ENCODE measurements around the gene POLR2H.
A peak's percentile ranks its signal among the peaks of the same experiment; 100 is the strongest.

The POLR2H gene

GRCh38 chr3:184346480-184347190 is 14.9 kb upstream of the POLR2H start:
- no peaks in the 10 kb centered on the region for H3K27me3 ChIP-seq (ENCODE audit: control insufficient read depth, insufficient read depth, low read length)
- H3K27ac ChIP-seq, result no peak overlapping the region
- H2AFZ ChIP-seq, result no peak overlapping the region
- no peaks in the 10 kb centered on the region for H3K9me3 ChIP-seq (ENCODE audit: control insufficient read depth, low read length)
- H3K4me3 ChIP-seq (ENCODE audit: low read depth, low read length), result no peak overlapping the region
- peaks cover 16% of the 10 kb centered on the region for H3K79me2 ChIP-seq
- H3K4me1 ChIP-seq, result peaks cover 14% of the 10 kb centered on the region
- TF ChIP-seq CTCF (IDR thresholded peaks at IDR 0.05), result no peak
- no peak overlapping the region for H3K4me2 ChIP-seq (ENCODE audit: low read length)
- no peak overlapping the region for H3K9ac ChIP-seq
- no peaks in the 10 kb centered on the region for H3K36me3 ChIP-seq (ENCODE audit: control insufficient read depth, insufficient read depth, low read length)

GRCh38 chr3:184347321-184348056 is 14.0 kb upstream of the POLR2H start:
- no peak overlapping the region for H2AFZ ChIP-seq
- no peak for TF ChIP-seq CTCF (IDR thresholded peaks at IDR 0.05)
- peak overlapping the region; percentile 7 for H3K4me3 ChIP-seq (ENCODE audit: low read depth, low read length)
- no peaks in the 10 kb centered on the region for H3K36me3 ChIP-seq (ENCODE audit: control insufficient read depth, insufficient read depth, low read length)
- no peak overlapping the region for H3K9ac ChIP-seq
- no peaks in the 10 kb centered on the region for H3K27me3 ChIP-seq (ENCODE audit: control insufficient read depth, insufficient read depth, low read length)
- no peaks in the 10 kb centered on the region for H3K9me3 ChIP-seq (ENCODE audit: control insufficient read depth, low read length)
- peaks cover 14% of the 10 kb centered on the region for H3K4me1 ChIP-seq
- H3K27ac ChIP-seq, result peak overlapping the region; percentile 26
- H3K4me2 ChIP-seq (ENCODE audit: low read length), result no peak overlapping the region
- peaks cover 10% of the 10 kb centered on the region for H3K79me2 ChIP-seq

- Histone ChIP-seq H3K9me3 (ENCODE audit: control insufficient read depth, low read length) (no peaks in the 10 kb centered on the region), H3K9ac (no peak overlapping the region), H3K4me2 (ENCODE audit: low read length) (no peak overlapping the region), H2AFZ (no peak overlapping the region), H3K36me3 (ENCODE audit: control insufficient read depth, insufficient read depth, low read length) (no peaks in the 10 kb centered on the region), H3K4me3 (ENCODE audit: low read depth, low read length) (peak overlapping the region; percentile 7), H3K27me3 (ENCODE audit: control insufficient read depth, insufficient read depth, low read length) (no peaks in the 10 kb centered on the region), H3K79me2 (peaks cover 6% of the 10 kb centered on the region), H3K27ac (peak overlapping the region; percentile 26), H3K4me1 (peaks cover 14% of the 10 kb centered on the region)
- TF ChIP-seq CTCF (IDR thresholded peaks at IDR 0.05), result no peak
Measured at GRCh38 chr3:184348057-184348382, 13.5 kb upstream of the POLR2H start.

GRCh38 chr3:184349563-184350470 is 11.7 kb upstream of the POLR2H start:
- TF ChIP-seq CTCF (IDR thresholded peaks at IDR 0.05), result no peak
- no peaks in the 10 kb centered on the region for H3K36me3 ChIP-seq (ENCODE audit: control insufficient read depth, insufficient read depth, low read length)
- H3K79me2 ChIP-seq, result no peaks in the 10 kb centered on the region
- H3K4me2 ChIP-seq (ENCODE audit: low read length), result no peak overlapping the region
- H3K4me1 ChIP-seq, result peaks cover 14% of the 10 kb centered on the region
- no peaks in the 10 kb centered on the region for H3K9me3 ChIP-seq (ENCODE audit: control insufficient read depth, low read length)
- H2AFZ ChIP-seq, result no peak overlapping the region
- no peak overlapping the region for H3K9ac ChIP-seq
- no peak overlapping the region for H3K27ac ChIP-seq
- no peak overlapping the region for H3K4me3 ChIP-seq (ENCODE audit: low read depth, low read length)
- H3K27me3 ChIP-seq (ENCODE audit: control insufficient read depth, insufficient read depth, low read length), result no peaks in the 10 kb centered on the region

Measured in parathyroid adenoma (tissue), 2 donors.